Activated CD4-positive, alpha-beta T cell treated with anti-CD3 and anti-CD28 coated beads, Interleukin-10, Interleukin-2, amounts not matched to agents 100 ng/mL and 50 ng/mL, durations not matched to agents 16 hours and 8 hours (primary cell): ENCODE measurements around the gene ITIH3.

ENCODE experiments used
- DNase-seq: peaks from one replicate; pipeline ENCODE4 v3.0.0-alpha.2; 2020

The ITIH3 gene

GRCh38 chr3:52795298-52795900 is 803 bp downstream of the ITIH3 start:
- no peak for DNase-seq

GRCh38 chr3:52796411-52796810 is 1.8 kb downstream of the ITIH3 start:
- no peak for DNase-seq

DNA sequence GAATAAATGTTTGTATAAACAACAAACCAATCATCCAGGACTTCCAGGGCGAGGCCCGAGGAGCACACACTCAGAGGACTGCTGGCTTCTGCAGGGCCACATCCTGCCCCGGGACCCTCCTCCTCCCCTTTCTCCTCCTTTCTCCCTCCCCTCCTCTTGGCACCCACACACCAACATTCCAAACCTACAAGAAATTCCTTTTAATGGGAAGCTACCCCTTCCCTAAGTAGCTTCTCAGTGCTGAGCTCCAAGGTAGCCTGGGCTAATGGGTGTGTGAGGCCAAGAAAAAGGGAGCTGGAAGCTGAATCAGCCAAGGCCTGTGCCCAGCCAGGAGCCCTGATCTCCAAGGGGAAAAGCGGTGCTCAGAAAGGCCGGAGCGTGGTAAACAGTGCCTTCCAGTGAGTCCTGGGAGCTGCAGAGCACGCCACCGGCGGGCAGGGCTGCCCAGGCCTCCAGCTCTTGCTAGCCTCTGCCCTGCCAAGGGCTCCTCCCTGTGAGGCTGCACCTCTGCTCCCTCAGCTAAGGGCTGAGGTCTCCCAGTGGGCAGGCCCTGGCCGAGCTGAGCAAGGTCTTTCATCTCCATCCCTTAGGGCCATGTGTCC is 3.9 kb downstream of the ITIH3 start:
- DNase-seq: no peak

GRCh38 chr3:52798978-52799476 is 4.4 kb downstream of the ITIH3 start:
- DNase-seq: peak; percentile 30

DNA sequence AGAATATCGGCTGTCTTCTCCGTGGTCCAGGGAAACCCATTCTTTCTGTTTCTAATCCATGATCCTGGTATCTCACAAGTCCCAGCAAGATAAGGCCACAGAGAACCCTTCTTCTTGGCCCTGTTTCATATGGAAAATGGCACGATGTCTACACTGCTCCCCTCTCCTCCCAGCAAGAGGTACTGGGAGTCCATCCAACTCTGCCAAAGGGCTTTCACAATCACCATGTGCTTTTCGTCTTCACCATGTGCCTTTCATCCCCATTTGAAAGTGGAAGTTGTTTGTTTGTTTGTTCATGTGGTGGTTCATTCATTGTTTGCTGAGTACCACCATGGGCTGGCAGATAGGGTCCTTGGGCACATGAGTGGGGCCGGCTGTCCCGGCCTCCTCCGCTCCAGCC is 5.5 kb downstream of the ITIH3 start:
- no peak for DNase-seq

DNA sequence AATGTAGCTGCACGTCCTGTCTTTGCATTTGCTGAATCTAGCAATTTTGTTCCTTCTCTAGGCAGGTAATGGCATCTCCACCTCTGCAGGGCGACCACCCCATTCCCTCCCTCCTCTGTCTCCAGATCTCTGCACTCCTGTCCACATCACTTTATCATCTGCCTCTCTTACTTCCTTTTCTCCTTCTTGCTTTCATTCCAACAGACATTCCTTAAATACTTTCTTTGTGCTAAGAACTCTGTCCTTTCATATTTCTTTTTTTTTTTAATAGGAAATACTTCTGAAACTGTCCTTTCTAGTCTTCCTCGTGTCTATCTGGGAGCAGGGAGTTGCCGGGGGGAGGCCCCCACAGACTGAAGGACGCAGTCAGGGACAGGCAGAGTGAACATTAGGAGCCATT is 7.2 kb downstream of the ITIH3 start:
- no peak for DNase-seq

GRCh38 chr3:52805270-52806039 is 10.9 kb downstream of the ITIH3 start:
- no peak for DNase-seq

DNA sequence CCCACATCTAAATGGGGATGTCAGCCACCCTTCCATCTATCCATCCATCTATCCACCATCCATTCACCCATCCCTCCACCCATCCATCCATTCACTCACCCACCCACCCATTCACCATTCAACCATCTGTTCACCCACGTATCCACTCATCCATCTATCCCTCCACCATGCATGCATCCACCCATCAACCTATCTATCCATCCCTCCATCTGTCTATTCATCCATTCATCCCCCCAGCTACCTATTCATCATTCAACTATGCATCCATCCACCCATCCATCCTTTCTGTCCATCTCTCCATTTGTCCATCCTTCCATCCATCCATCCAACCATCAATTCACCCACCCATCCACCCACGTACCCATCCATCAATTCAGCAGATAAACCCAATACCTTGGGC is 14.6 kb downstream of the ITIH3 start:
- DNase-seq: no peak

- no peak for DNase-seq
Measured at GRCh38 chr3:52809662-52810377, 15.2 kb downstream of the ITIH3 start.

DNA sequence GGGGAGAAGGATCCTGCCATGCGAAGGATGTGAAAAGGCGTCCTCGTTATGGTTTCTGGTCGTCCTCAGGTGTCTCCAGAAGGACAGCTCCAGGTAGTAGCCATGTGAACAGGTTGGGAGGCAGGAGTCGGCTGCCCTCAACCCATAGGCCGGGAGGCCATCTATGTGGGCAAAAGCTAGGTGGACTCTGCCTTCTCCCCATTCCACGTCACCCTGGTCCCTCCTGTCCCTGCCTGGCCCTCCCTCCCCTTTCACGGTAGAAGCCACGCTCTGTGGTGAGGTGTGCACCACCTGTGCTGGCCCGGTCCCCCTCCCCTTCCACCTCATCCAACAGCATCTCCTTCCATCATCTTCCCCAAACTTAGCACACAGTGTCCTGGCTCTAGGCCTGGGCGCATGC is 16.3 kb downstream of the ITIH3 start:
- DNase-seq: no peak

- no peak for DNase-seq
Measured at GRCh38 chr3:52811452-52812011, 16.9 kb downstream of the ITIH3 start.

DNA sequence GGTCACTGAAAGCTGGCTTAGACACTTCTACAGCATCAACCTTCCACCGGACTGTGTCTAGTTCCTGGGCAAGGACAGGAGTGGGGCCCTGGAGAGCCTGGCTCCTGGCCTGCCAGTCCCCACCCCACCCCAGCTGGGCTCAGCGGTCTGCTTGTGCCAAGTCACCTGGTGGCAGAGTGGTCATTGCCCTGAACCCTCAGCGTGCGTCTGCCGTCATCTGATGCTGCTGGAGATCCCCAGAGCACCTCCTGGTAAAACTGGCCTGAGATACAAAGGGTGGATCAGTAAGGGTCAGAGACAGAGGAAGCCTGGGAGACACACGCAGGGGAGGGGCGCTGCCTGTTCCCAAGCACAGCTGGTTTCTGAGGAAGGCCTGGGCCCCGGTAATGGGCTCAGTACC is 19.2 kb downstream of the ITIH3 start:
- no peak for DNase-seq

GRCh38 chr3:52816199-52816598 is 21.6 kb downstream of the ITIH3 start:
- no peak for DNase-seq

- no peak for DNase-seq
Measured at GRCh38 chr3:52816654-52817053, 22.1 kb downstream of the ITIH3 start.

DNA sequence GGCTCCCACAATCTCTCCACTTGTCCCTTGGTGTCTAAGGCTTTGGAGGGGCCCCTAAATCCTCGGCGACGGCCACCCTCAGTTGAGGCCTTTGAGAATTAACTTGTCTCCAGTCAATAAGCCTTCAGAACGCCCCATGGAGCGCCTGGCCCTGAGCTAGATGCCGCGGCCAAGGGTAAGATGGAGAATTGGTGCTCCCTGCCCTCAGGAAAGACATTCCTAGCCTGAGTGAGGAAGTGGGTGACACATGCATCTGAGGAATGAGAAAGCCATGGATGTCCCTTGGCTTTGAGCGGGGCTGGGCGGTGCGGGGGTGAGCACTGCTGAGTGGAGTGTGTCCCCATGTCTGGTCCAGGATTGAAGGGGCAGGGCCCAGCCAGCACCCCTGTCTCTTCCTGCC is 22.6 kb downstream of the ITIH3 start:
- DNase-seq: no peak

GRCh38 chr3:52817860-52818259 is 23.3 kb downstream of the ITIH3 start:
- no peak for DNase-seq

- DNase-seq: no peak
Measured at GRCh38 chr3:52819936-52820335, 25.3 kb downstream of the ITIH3 start.

DNA sequence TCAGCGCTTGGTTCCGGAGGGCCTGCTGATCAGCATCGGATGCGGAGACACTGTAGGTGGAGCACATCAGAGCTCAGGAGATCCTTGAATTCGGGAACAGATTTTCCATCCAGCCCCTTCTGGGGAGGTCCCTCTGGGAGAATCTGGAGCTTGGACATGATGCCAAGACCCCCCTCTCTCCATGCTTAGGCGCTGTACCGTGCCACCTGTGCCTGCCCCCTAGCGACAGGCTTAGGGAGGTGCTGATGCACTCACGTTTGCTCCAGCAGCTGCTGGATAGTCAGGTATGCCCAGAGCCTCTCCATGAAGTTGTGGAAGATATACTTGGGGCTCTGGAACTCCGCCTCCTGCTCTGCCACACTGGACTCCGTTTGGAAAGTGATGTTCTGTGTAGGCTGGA is 26.1 kb downstream of the ITIH3 start:
- DNase-seq: peak; percentile 36

DNA sequence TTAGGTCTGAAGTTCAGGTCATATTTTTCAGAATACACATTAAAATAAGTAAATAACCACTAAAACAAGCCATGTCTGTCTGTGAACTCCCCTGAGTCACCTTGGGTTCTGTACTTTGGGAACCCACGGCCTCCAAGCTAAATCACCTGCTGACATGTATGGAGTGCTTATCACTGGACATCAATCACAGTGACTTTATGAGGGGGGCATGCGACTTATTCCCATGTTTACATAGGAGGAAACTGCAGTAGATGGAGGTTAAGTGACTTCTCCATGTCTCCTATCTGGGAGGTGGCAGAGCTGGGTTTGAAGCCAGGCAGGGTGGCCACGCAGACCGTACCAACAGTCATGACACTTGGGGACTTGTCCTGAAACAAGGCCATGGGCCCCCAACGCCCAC is 27.8 kb downstream of the ITIH3 start:
- no peak for DNase-seq

- DNase-seq: no peak
Measured at GRCh38 chr3:52824037-52824436, 29.4 kb downstream of the ITIH3 start.

GRCh38 chr3:52827441-52827840 is 32.8 kb downstream of the ITIH3 start:
- no peak for DNase-seq

GRCh38 chr3:52827866-52828376 is 33.3 kb downstream of the ITIH3 start:
- DNase-seq: no peak

DNA sequence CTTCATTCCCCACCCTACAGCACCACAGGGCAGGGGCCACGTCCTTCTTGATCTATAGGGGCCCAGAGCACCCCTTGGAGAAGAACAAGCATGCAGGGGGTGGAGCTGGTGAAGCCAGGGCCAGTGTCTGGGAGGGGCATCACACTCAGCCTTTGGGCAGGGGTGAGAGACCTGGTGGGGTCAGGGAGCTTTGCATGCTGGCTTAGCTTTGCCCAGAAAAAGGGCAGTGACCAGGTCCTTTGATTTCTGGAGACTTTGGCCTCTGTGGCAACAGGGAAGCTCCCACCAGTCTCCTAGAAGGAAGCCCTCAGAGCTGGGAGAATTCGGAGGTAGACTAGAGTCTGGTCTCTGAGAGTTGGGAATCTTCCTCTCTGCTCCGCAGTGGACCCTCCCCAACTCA is 34.9 kb downstream of the ITIH3 start:
- no peak for DNase-seq
